HG03558 (cell line): ENCODE measurements around the gene ALDH1A3.

Source experiments
- ATAC-seq: cut with Tn5 transposase; IDR thresholded peaks from one replicate; pipeline ENCODE4 v1.9.1; 2021; ENCODE audit warnings: moderate number of reproducible peaks; ENCODE audit not compliant: unreplicated experiment; ENCODE audit errors: extremely low read depth

ALDH1A3 gene

GRCh38 chr15:100942656-100943425, 63.2 kb downstream of the ALDH1A3 start:
- no peak for ATAC-seq

DNA sequence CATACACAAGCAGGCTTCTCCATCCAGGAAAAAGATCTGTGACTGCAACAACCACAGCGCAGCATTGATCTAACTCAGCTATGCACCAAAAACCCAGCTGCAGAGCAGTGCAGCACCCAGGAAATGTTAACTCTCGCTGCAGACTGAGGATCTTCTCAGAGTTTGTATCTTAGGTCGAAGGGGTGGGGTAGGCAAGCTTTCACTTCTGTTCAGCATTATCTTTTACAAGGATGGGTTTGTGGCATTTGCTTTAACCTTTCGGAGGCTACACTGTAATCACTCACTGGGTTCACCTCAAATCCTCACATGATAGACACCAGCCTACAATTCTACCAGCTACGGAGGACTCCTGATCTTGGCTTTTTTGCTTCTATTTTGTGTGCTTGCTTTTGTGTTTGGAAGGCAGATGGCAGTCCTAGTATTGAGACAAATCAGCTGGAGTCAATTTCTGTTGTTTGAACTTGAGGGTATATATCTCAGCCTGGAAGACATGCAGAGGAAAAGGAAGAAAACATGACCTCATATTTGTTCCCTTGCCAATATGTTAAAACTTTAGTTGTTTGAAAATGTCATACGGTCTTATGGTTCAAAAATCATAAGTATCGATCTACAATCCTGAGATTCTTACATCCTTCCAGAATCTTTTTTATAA, 64.7 kb downstream of the ALDH1A3 start:
- ATAC-seq = no peak

- no peak for ATAC-seq
These were observed 65.4 kb downstream of the ALDH1A3 start for GRCh38 chr15:100944986-100945385.

- ATAC-seq = no peak
These were observed 68.3 kb downstream of the ALDH1A3 start for GRCh38 chr15:100947760-100948429.

- no peak for ATAC-seq
These were observed 68.8 kb downstream of the ALDH1A3 start for GRCh38 chr15:100948430-100948762.

- no peak for ATAC-seq
These were observed 70.1 kb downstream of the ALDH1A3 start for GRCh38 chr15:100949691-100950090.

DNA sequence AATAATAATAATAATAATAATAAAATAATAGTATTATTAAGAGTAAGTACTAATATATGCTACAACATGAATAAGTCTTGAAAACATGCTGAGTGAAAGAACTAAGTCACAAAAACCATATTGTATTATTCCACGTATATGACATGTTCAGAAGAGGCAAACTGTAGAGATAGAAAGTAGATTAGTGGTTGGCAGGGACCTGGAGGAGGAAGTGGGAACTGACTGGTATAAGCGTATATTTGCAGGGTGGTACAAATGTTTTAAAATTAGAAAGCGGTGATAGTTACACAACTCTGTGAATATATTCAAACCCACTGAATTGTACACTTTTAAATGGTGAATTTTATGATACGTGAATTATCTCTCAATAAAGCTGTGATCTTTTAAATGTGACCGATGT, 72.3 kb downstream of the ALDH1A3 start:
- ATAC-seq = no peak

DNA sequence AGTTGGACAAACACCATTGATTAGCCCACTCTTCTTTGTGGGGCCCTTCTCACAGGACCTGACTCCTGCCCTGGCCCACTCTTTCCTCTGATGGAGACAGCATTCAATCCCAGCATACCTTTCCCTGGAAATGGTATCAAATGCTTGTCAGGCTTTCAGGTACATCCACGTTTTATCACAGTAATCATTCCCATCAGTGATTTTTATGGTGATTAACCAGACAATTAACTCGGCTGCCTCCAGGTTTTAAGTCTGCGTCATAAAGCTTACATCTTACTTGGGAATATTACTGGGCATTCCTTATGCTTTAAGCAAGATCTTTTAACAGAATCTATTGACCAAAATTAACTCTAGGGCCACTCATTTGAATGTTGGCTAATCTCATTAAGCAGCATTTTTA, 72.9 kb downstream of the ALDH1A3 start:
- ATAC-seq = no peak

DNA sequence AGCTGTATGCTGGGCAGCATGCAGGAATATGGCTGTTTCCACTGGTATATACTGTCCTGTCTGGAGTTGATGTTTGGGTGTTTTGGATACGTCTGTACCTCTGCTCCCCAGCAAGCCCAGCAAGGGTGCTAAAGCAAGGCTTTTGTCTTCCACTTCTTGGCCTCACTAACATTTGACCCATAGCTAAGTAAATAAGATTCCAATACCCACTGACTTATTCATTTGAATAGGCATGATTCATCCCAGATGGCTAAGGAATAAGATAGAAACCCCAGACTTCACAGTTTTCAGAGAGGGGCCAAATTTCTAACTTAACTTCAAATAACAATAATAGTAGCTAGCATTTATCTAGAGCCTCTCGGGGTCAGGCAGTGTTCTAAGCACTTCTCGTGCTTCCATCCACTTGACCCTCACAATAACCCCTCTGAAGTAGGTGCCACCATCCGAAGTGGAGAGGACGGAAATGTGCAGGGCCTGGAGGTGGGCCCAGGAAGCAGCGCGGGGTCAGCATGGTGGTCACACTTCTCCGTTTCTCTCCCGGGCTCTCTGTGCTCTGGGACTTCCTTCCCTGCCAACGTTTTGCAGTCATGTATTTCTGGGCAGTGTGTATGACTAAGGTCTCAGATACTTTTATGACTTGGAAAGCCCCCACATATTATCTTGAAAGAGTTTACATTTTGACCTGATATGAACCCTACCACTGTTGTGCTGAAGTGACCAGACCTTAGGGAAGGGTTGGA, 78.9 kb downstream of the ALDH1A3 start:
- ATAC-seq = no peak

- no peak for ATAC-seq
These were observed 79.7 kb downstream of the ALDH1A3 start for GRCh38 chr15:100959066-100960050.
